GM19351 (cell line): Measurements from ENCODE around the gene PGBD5.
A peak's percentile ranks its signal among the peaks of the same experiment; 100 is the strongest.

ENCODE experiments used
- ATAC-seq: cut with Tn5 transposase; IDR thresholded peaks from one replicate; pipeline ENCODE4 v1.9.1; 2021; ENCODE audit warnings: mild to moderate bottlenecking, moderate library complexity; ENCODE audit not compliant: unreplicated experiment

The PGBD5 gene

DNA sequence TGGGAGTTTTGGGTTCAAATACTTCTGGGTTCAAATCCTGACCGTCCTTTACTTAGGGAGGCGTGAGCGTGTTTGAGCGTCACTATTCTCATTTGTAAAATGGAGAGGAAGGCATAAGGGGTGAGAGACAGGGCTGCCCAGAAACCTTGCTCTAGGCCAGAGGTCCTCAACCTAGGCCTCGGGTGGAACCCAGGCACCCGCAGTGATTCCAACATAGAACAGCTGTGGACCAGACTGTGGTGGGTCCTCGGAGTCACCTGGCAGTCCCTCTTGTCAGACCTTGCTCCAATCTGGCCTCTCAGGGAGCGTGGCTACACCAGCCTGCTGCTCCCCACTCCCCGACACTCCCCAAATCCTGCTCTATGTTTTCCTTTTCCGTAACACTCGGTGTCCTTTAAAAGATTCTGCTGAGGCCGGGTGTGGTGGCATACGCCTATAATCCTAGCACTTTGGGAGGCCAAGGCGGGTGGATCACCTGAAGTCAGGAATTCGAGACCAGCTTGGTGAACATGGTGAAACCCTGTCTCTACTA is 116.4 kb downstream of the PGBD5 start:
- ATAC-seq, result no peak

GRCh38 chr1:230308821-230309220 is 117.3 kb downstream of the PGBD5 start:
- no peak for ATAC-seq

GRCh38 chr1:230308039-230308438 is 118.1 kb downstream of the PGBD5 start:
- ATAC-seq, result no peak

DNA sequence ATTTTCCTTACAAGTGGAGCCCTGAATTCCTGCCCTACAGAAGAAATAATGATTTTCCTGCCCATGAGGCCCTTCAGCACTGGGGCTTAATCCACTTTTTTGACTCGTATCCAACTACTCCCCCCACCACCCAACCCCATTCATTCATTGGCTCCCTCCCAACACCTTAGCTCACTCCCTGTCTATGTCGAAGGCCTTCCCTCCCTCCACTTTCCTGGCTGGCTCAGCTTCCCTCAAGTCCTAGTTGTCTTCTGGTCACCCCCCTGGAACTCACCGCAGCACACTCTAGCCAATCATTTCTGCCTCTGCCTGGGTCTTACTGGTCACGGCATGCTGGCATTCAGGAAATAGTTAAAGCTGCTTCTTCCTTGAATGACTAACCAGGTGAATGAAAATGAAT is 118.9 kb downstream of the PGBD5 start:
- ATAC-seq, result no peak

GRCh38 chr1:230306169-230306568 is 120.0 kb downstream of the PGBD5 start:
- peak; percentile 85 for ATAC-seq

DNA sequence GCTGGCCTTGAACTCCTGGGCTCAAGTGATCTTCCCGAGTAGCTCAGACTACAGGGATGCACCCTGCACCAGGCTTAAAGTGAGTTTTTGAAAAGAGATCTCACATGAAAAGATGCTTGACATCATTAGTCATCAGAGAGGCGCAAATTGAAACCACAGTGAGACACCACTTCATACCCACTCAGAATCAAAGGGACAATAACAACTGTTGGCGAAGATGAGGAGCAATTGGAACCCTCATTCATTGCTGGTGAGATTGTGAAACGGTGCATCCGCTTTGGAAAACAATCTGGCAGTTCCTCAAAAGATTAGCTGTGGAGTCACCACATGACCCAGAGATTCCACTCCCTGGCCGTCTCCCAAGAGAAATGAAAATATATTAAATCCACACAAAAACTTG is 122.3 kb downstream of the PGBD5 start:
- ATAC-seq, result no peak

- ATAC-seq, result no peak
Measured at GRCh38 chr1:230303069-230303468, 123.1 kb downstream of the PGBD5 start.

GRCh38 chr1:230301822-230302221 is 124.3 kb downstream of the PGBD5 start:
- ATAC-seq, result no peak

DNA sequence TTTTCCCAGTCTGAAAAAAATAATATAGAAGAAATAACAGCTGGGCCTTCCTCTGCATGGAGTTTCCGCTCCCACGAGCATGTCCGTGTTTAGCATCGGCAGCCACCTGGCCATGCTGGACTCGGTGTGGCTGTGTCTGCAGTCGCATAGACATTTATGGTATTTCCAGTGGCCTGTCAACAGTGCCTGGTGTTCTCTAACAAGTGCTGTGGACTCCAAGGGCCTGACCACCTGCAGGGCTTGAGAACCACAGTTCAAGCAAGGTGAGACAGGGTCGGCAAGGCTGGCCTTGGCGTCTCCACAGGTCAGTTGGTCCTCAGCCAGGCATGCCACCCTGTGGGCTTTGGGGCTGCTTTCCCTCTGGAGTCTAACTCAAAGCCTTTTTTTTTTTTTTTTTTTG is 124.8 kb downstream of the PGBD5 start:
- no peak for ATAC-seq

GRCh38 chr1:230300322-230301301 is 125.5 kb downstream of the PGBD5 start:
- ATAC-seq, result no peak

DNA sequence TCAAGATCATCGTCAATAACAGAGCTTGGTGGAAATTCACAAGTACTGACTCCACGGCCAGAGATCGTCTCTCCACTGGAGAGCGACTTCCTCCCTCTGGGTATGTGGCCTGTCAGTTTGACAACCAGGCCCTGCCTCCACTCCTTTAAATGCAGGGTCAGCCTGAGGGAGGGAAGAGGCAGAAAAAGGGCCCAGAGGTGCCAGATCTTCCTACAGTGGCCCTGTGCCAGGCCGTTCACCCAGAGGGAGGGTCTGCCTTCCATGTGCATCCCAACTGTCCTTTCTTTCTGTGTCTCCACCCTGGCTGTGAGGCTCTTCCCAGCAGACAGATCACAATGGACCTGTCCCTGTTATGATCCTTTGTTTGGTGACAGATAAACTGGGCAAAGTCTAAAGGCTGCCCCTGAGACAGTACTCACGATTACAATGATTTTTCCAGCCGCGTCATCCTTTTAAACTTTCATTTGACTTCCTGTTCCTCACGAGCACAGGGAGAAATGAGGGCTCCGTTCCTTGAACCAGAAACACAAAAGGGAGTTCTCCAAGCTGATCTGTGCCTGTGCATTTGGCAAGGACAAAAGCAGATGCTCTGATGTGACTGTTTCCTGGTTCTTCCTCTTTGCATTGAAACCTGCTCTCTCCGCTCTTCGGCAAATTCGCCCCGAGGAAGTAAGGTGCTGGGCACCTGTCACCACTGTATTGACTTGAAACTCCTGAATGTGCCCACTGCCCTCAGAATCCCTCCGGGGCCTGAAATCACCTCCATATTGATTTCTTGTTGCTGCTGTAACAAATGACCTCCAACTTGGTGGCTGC is 126.7 kb downstream of the PGBD5 start:
- ATAC-seq, result no peak

DNA sequence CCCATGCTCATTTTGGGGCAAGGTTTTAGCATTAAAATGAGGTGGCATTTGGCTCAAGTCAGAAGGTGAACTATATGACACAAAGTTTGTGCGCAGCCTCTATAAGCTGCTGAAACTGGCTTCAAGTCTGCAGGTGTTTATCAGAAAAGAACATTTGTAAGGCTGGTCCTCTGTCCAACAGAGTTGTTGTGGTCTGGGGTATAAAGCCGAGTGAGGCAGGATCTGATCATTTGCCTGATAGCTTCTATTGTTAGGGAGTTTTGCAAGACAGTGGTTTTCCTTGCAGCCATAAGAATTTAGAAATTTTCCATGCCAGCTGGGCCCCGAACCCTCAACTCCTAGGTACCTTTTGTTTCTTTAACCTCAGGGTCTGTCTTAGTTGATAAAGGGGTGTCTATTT is 130.8 kb downstream of the PGBD5 start:
- ATAC-seq, result no peak

DNA sequence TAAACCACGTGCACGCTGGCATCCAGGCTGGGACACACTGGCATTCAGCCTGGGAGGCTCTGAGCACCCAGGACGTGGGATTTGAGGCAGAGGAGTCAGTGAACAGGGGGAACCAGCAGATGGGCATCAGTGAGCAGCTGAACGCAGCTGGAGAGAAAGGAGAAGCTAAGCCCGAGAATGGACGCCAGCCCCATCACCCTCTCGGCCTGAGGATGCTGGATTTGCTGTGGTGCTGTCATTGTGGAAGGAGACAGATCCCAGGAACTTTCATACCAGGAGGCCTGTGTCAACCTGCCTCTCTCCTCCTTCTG is 132.8 kb downstream of the PGBD5 start:
- no peak for ATAC-seq

DNA sequence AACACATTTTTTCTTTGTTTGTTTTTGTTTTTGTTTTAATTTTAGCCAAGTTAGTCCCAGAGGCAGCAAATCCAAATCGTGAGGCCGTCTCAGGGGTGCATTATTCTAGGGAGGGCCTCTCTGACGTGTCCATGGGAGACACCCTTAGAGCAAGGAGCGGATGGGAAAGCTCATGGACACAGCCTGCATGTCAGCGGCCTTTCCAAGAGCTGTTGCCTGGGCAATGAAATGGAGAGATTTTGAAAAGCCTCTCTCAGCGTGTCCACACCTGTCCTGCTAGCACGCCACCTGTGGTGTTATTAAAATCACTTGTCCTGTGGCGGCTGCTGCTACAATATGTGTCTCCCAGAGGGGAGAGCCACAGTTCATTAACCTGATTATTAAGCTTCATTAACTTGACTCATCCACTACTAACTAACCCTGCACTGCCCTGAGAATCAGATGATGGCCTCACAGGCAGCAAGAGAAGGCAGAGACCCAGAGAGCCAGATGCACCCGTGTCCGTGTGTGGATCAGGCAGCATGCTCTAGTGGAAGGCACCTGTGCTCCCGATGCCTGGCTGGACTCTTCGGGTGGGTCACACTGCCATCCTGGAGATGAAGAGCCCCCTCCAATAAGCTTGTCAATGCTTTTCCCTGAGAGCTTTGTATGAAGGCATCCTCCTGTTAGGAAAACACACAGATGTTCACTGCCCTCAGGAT is 133.3 kb downstream of the PGBD5 start:
- ATAC-seq, result no peak

GRCh38 chr1:230291731-230292620 is 134.2 kb downstream of the PGBD5 start:
- no peak for ATAC-seq

- ATAC-seq, result no peak
Measured at GRCh38 chr1:230289350-230289644, 136.8 kb downstream of the PGBD5 start.

GRCh38 chr1:230288641-230289349 is 137.3 kb downstream of the PGBD5 start:
- no peak for ATAC-seq

DNA sequence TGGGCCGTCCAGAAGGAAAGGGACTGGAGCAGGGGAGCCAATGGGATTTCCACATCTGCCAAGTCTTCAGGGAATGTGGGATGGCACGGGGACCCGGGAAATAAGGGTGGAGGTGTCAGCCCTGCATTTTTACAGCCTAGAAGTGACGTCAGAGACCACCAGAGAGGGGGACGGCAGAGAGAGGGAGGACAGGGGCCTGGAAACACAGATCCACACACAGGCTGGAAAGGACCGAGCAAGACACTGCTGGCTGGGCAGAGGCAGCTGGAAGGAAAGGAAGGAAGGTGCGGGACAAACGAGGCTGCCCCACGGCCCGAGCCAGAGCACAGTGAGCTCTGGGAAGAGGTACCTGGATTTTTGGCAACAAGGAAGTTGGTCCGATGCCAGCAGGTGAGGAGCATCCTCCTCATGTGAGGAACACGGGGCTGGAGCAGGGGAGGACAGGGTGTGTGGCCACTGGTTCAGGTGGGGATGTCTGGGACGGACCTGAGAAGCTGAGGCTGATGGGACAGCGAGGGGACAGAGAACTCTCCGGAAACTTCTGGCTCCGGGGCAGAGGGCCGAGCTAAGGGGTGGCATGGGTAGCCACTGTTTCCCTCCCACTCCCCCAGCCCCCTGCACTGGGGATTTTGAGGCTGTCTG is 138.3 kb downstream of the PGBD5 start:
- ATAC-seq, result no peak

DNA sequence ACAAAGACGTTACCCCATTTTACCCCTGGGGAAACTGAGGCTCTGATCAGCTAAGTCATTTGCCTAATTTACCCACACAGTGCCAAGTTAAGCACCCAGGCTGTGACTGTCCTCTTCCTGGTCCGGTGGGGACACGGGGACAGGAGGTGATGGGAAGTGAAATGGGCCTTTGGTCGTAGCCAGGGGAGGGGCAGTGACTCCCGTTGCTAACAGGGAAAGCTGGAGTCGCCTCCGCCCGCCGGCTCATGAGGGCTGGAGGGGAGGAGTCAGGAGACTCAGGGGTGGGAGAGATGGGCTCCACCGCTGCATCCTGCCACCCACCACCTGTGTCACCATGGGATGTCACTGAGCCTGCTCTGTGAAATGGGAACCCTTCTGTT is 139.3 kb downstream of the PGBD5 start:
- ATAC-seq, result no peak
